ENCODE results near the gene TRABD.

TRABD gene

DNA sequence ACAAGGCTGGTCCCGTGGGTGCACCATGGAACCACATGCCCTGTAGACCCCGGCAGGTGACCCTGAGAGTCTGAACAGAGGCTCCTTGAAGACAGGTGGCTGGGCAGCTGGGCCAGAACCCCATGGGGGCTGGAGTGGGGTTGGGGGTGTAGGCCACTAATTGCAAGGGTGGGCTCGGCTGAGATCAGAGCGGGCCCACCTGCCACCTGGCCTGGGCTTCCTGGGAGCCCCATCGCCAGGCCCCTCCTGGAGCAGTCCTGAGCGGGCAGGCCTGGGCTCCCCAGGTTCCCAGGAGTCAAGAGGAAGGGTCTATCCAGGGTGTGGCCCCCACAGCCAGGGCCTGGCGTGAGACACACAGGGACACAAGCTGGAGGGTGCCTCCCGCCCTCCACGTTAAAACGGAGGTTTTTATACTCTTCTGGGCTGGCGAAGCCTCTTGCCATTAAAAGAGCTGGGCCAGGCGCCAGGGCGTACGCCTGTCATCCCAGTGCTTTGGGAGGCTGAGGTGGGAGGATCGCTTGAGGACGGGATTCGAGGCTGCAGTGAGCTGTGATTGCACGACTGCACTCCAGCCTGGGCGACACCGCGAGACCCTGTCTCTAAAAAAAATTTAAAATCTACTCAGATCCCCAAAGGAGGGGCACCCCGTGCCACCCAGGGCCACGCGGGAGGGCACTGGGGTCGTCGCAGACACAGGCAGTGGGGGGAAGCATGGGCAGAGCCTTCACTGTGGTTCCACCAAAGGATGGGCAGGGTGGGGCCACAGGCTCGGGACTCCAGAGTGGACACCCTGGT, 4.8 kb upstream of the TRABD start:
- H3K4me1 ChIP-seq (ENCODE audit: insufficient read depth, low read length, poor library complexity, severe bottlenecking): peaks cover 7% of the 10 kb centered on the region
- H4K20me1 ChIP-seq (ENCODE audit: insufficient read depth, low read length, poor library complexity, severe bottlenecking): no peaks in the 10 kb centered on the region
- no peak for TF ChIP-seq EZH2phosphoT487 (IDR thresholded peaks at IDR 0.05; ENCODE audit: borderline replicate concordance)
- TF ChIP-seq, protein P1, sequence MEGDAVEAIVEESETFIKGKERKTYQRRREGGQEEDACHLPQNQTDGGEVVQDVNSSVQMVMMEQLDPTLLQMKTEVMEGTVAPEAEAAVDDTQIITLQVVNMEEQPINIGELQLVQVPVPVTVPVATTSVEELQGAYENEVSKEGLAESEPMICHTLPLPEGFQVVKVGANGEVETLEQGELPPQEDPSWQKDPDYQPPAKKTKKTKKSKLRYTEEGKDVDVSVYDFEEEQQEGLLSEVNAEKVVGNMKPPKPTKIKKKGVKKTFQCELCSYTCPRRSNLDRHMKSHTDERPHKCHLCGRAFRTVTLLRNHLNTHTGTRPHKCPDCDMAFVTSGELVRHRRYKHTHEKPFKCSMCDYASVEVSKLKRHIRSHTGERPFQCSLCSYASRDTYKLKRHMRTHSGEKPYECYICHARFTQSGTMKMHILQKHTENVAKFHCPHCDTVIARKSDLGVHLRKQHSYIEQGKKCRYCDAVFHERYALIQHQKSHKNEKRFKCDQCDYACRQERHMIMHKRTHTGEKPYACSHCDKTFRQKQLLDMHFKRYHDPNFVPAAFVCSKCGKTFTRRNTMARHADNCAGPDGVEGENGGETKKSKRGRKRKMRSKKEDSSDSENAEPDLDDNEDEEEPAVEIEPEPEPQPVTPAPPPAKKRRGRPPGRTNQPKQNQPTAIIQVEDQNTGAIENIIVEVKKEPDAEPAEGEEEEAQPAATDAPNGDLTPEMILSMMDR (conservative IDR thresholded peaks at IDR 0.05; ENCODE audit: low read length): no peak
- H3K9ac ChIP-seq (ENCODE audit: low read depth, low read length, poor library complexity, severe bottlenecking): no peak overlapping the region
- no peak overlapping the region for H3K4me3 ChIP-seq (ENCODE audit: low read length, poor library complexity, severe bottlenecking)
- no peaks in the 10 kb centered on the region for H3K9me3 ChIP-seq (ENCODE audit: insufficient read depth, low read depth, low read length)
- H3K27me3 ChIP-seq (ENCODE audit: insufficient read depth, low read length, poor library complexity, severe bottlenecking): no peaks in the 10 kb centered on the region
- no peak overlapping the region for H2AFZ ChIP-seq (ENCODE audit: low read length)
- peaks cover under 1% of the 10 kb centered on the region; the same call in 1 of the 2 replicates for H3K79me2 ChIP-seq (ENCODE audit: insufficient read depth, low read length)
- H3F3A ChIP-seq (ENCODE audit: low read depth): no peaks in the 10 kb centered on the region
- H3K9me2 ChIP-seq (replicated peaks; ENCODE audit: low read depth, low read length): no peaks in the 10 kb centered on the region
- H3K36me3 ChIP-seq (ENCODE audit: insufficient read depth, low read length): no peaks in the 10 kb centered on the region
- no peak overlapping the region for H3K4me2 ChIP-seq (ENCODE audit: low read depth, low read length, poor library complexity, severe bottlenecking)

DNA sequence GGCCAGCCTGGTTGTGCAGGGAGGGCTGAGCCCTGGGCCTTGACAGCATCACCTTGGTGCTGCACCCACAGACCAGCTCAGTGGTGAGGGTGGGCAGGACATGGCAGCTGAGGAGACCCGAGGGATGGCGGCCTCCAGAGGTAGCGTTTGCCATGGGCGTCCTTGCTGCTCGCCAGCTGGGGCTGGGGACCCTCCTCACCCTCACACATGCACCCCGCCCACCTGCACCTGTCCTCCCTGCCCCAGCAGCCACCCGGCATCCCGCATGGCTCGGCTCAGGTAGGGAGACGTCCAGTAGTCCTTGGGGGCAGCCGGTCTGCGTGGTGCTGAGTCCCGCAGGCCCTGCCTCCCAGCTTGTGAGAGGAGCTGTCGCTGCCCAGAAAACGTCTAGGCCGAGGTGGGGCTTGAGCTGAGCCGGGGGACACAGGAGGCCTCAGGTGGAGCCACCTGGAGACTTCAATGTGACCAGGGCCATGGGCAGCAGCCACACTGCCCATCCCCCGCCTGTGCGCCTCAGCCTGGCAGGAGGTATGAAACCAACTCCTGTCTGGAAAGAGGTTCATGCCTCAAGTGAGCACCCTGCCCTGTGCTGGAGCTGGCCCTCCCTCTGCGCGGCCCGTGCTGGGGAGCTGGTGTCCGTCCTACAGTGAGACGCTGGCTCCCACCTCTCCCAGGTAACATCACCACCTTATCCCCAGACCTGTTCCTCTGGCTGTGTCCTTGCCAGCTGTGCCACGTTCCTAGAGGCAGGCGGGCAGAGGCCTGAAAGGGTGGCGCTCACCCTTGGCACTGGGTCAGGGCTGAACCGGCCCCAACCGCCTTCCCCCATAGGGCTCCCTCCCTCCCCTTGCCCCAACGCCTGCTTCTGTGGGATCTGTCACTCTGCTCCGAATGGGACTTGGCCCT, 3.3 kb upstream of the TRABD start:
- Histone ChIP-seq H3K4me2 (ENCODE audit: low read depth, low read length, poor library complexity, severe bottlenecking) (no peak overlapping the region), H3K36me3 (ENCODE audit: insufficient read depth, low read length) (no peaks in the 10 kb centered on the region), H3K27me3 (ENCODE audit: insufficient read depth, low read length, poor library complexity, severe bottlenecking) (no peaks in the 10 kb centered on the region), H3K9ac (ENCODE audit: low read depth, low read length, poor library complexity, severe bottlenecking) (no peak overlapping the region), H3F3A (ENCODE audit: low read depth) (no peaks in the 10 kb centered on the region), H3K9me2 (replicated peaks; ENCODE audit: low read depth, low read length) (no peaks in the 10 kb centered on the region), H2AFZ (ENCODE audit: low read length) (no peak overlapping the region), H4K20me1 (ENCODE audit: insufficient read depth, low read length, poor library complexity, severe bottlenecking) (peaks cover 11% of the 10 kb centered on the region), H3K4me1 (ENCODE audit: insufficient read depth, low read length, poor library complexity, severe bottlenecking) (peaks cover 14% of the 10 kb centered on the region), H3K4me3 (ENCODE audit: low read length, poor library complexity, severe bottlenecking) (no peak overlapping the region), H3K79me2 (ENCODE audit: insufficient read depth, low read length) (peaks cover 15% of the 10 kb centered on the region), H3K9me3 (ENCODE audit: insufficient read depth, low read depth, low read length) (no peaks in the 10 kb centered on the region)
- TF ChIP-seq EZH2phosphoT487 (IDR thresholded peaks at IDR 0.05; ENCODE audit: borderline replicate concordance): no peak
- TF ChIP-seq, protein P1 (conservative IDR thresholded peaks at IDR 0.05; ENCODE audit: low read length): no peak

DNA sequence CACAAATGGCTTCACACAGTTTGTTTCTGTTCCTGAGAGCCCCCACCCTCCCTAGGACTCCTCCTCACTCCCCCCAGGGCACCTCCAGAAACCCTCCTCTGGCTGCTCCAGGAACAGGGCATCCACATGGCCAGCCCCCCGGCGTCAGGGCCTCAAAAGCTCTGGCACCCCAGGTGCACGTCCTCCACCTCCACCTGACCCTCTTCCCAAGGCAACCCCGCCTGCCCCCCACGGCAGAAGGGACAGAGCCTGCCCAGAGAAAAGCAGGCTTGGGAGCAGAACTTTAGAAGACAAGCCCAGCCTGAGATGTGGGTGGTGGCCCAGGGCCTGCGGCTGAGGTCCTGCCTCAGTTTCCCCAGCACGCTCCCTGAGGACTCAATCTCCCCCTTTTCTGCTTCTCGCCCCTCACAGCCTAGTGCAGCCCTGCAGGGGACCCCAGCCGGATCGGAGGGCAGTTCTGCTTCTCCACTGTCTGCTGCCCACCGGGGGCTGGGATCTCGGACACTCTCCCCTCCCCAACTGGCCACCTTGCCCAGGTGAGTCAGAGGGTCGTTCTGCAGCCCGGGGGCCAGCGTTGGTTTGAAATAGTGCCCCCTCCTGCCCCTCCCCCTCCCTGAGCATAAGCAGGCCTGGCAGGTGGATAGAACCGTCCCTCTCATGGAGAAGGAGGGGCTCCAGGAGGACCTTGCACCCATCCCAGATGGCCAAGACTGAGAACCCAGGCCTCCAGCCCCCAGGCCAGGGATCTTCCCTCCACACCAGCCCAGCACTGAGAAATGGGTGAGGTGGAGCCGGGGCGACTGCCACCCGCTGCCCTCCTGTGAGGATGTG, 2.4 kb upstream of the TRABD start:
- Histone ChIP-seq H3K79me2 (ENCODE audit: insufficient read depth, low read length) (peaks cover 24% of the 10 kb centered on the region), H3K4me2 (ENCODE audit: low read depth, low read length, poor library complexity, severe bottlenecking) (no peak overlapping the region), H4K20me1 (ENCODE audit: insufficient read depth, low read length, poor library complexity, severe bottlenecking) (peaks cover 12% of the 10 kb centered on the region), H3K4me3 (ENCODE audit: low read length, poor library complexity, severe bottlenecking) (no peak overlapping the region), H2AFZ (ENCODE audit: low read length) (no peak overlapping the region), H3K36me3 (ENCODE audit: insufficient read depth, low read length) (no peaks in the 10 kb centered on the region), H3K9me2 (replicated peaks; ENCODE audit: low read depth, low read length) (no peaks in the 10 kb centered on the region), H3K9me3 (ENCODE audit: insufficient read depth, low read depth, low read length) (no peaks in the 10 kb centered on the region), H3K9ac (ENCODE audit: low read depth, low read length, poor library complexity, severe bottlenecking) (no peak overlapping the region), H3K4me1 (ENCODE audit: insufficient read depth, low read length, poor library complexity, severe bottlenecking) (peaks cover 17% of the 10 kb centered on the region), H3F3A (ENCODE audit: low read depth) (no peaks in the 10 kb centered on the region), H3K27me3 (ENCODE audit: insufficient read depth, low read length, poor library complexity, severe bottlenecking) (no peaks in the 10 kb centered on the region)
- TF ChIP-seq, protein P1 (conservative IDR thresholded peaks at IDR 0.05; ENCODE audit: low read length): no peak
- no peak for TF ChIP-seq EZH2phosphoT487 (IDR thresholded peaks at IDR 0.05; ENCODE audit: borderline replicate concordance)

All from Loucy (cell line).